Psoas muscle (tissue), 8 donors: ENCODE measurements around the gene GFRA1. TPM values are rescaled to one million over a fixed set of nuclear protein-coding genes. Genes with fewer than 3 reads are reported as not detected.

Source experiments
- ATAC-seq, 4 donors: fragments of 200-7000 bp; cut with Tn5 transposase; one replicate each; pipeline ENCODE4 v1.9.1; 2020; ENCODE audit warnings: moderate library complexity in 3 of 4, mild to moderate bottlenecking in 2 of 4
- DNase-seq, 2 donors: peaks; one replicate each; pipeline ENCODE4 v3.0.0-alpha.2; 2020
- H3K27ac ChIP-seq: fragments of 200-600 bp; one replicate; pipeline ENCODE4 v1.8.0; 2022
- H3K27me3 ChIP-seq, 3 donors: fragments of 200-600 bp in 1 of 3; one replicate each; pipeline versions ENCODE4 v1.6.1 to v1.8.0; 2013 to 2022; ENCODE audit warnings: low read length in 2 of 3, mild to moderate bottlenecking in 2 of 3, moderate library complexity in 1 of 3; ENCODE audit not compliant: insufficient read depth in 3 of 3
- H3K36me3 ChIP-seq, 2 donors: fragments of 200-600 bp in 1 of 2; one replicate each; pipeline versions ENCODE4 v1.6.1 to v1.8.0; 2013 to 2022; ENCODE audit warnings: low read depth in 1 of 2, mild to moderate bottlenecking in 1 of 2, moderate library complexity in 1 of 2; ENCODE audit not compliant: insufficient read depth in 1 of 2
- H3K4me1 ChIP-seq: fragments of 200-600 bp; one replicate; pipeline ENCODE4 v1.8.0; 2022
- H3K4me3 ChIP-seq: fragments of 200-600 bp; one replicate; pipeline ENCODE4 v1.8.0; 2022; ENCODE audit warnings: mild to moderate bottlenecking
- H3K9me3 ChIP-seq: fragments of 200-600 bp; one replicate; pipeline ENCODE4 v1.8.0; 2022
- WGBS, 3 donors: extraction: QIAGEN DNeasy Blood & Tissue Kit; methylation state at CpG; one replicate each; pipeline versions ENCODE4 v1.1.6 to v1.1.7; 2013; 5-methylcytosine and 5-hydroxymethylcytosine counted together
- intact Hi-C, 2 donors: fragments of 100-400 bp; cut with DNase I; formaldehyde crosslinking; loops; one replicate each; pipeline versions ENCODE4 v1.11.0 to v1.14.2; 2022
- polyA plus RNA-seq, 3 donors: library from polyadenylated mRNA; stranded (reverse); fragments of 200-250 nt; gene quantifications; one replicate each; pipeline ENCODE4 v1.2.3, GENCODE V29; 2013
- total RNA-seq, 4 donors: library from RNA; stranded (reverse); fragmentation: NEBNext Ultra II Directional in 2 of 4; extraction: Animal tissue kit (Norgen Biotek cat#: 25700) in 2 of 4; gene quantifications; one replicate each; pipeline versions ENCODE4 v1.2.1 to v1.2.4, GENCODE V29; 2021 to 2023
- TF ChIP-seq, protein P1 (sequence below): fragments of 200-600 bp; IDR thresholded peaks from one replicate; pipeline ENCODE4 v1.8.0; 2022; ENCODE audit warnings: antibody characterized with exemption
- donor health status: healthy with polysubstance abuse.
- donor health status: DM: no; HTN: no; CAD: no; lungs with moderate emphysema.
- donor health status: Bipolar disorder and iron deficiency.
- donor health status: healthy.
- donor health status: DM: yes; HTN: yes; CAD: no.
- donor health status: DM: no; HTN: no; CAD: no.
- donor health status: DM: no; HTN: no; CAD: no.
- donor health status: DM: yes; HTN: yes; CAD: no.

Gene GFRA1
- total and polyA plus RNA-seq, 7 donors = 4.6 to 12.1 (median 7.1) TPM

DNA sequence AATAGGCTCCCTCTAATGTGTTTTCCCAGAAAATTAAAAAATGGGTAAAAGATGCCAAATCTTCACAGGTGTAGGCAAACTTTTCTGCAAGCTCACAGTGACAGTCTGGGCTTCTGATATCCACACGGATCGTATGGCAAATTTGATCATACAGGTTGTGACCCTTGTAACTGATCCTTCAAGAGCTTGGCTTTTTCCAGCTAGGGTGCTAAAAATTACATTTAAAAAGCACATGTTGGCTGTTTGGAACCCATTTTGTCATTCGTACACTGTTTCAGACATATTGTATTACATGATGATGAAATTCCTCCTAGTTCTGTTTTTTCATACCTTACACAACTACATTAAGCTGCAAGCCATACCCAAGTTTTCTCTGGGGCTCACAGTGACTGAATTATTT lies 138.7 kb downstream of the GFRA1 start:
- H3K27me3 ChIP-seq = no peaks in the 10 kb centered on the region
- H3K36me3 ChIP-seq = no peaks in the 10 kb centered on the region
- no peak overlapping the region for H3K4me3 ChIP-seq
- H3K4me1 ChIP-seq = no peaks in the 10 kb centered on the region
- no peak for DNase-seq
- 26 to 36% (median 28%) methylated on average over 3 of the region's 3 CpGs for WGBS, 3 donors
- no peaks in the 10 kb centered on the region for H3K9me3 ChIP-seq
- no peak overlapping the region for H3K27ac ChIP-seq
- TF ChIP-seq, protein P1, sequence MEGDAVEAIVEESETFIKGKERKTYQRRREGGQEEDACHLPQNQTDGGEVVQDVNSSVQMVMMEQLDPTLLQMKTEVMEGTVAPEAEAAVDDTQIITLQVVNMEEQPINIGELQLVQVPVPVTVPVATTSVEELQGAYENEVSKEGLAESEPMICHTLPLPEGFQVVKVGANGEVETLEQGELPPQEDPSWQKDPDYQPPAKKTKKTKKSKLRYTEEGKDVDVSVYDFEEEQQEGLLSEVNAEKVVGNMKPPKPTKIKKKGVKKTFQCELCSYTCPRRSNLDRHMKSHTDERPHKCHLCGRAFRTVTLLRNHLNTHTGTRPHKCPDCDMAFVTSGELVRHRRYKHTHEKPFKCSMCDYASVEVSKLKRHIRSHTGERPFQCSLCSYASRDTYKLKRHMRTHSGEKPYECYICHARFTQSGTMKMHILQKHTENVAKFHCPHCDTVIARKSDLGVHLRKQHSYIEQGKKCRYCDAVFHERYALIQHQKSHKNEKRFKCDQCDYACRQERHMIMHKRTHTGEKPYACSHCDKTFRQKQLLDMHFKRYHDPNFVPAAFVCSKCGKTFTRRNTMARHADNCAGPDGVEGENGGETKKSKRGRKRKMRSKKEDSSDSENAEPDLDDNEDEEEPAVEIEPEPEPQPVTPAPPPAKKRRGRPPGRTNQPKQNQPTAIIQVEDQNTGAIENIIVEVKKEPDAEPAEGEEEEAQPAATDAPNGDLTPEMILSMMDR = no peak
- no peak for ATAC-seq
- intact Hi-C loops = no loop called here

DNA sequence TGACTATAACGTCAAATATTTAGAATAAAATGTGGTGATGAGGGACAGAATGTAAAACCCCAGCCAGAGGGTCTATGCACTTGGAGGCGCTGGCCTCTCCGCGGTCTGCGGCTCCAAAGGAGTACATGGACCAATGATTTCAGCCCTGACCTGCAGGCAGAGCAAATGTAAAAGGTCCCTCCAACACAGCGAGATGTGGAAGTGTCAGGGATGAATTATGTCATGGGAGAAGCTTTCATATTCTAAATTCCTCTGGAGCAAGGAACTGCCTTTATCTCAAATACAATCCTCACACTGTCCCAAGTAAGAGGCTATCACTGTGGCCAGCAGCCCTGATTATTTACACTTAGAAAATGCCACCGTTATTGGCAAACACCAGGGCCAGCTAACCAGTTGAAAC lies 139.4 kb downstream of the GFRA1 start:
- Histone ChIP-seq H3K27me3 (no peaks in the 10 kb centered on the region), H3K4me1 (no peaks in the 10 kb centered on the region), H3K27ac (no peak overlapping the region), H3K36me3 (no peaks in the 10 kb centered on the region), H3K9me3 (no peaks in the 10 kb centered on the region), H3K4me3 (no peak overlapping the region)
- TF ChIP-seq, protein P1 = no peak
- 53 to 64% (median 61%) methylated on average over 7 of the region's 7 CpGs for WGBS, 3 donors
- ATAC-seq = no peak
- DNase-seq = no peak
- intact Hi-C loops = no loop called here

DNA sequence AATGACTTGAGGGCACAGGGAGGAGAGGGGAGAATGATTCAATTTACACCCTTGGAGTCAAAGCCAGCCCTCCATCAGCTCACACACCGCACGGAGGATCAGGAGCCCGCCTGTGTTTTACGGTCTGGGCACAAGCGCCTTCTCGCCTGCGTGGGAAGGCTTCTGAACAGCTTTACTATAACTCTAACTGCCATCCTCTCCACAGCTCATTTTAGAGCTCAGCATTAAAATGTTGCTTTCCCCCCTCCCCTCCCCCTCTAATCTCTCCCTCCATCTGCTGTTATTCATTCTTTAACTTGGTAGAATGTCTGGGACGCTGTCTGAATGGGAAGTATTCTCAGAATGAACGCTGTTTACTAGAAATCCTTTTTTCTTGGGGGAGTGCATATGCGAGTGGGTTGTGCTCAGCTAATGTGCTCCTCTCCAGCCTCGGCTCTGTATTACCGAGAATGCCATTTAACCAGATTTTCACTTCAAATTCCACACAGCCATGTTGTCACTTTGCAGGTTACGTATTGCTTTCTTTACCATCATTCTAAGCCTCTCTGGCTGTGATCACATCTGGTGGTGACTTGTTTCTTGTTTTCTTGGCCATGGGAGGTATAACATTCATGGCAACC lies 140.1 kb downstream of the GFRA1 start:
- WGBS, 3 donors = 50 to 61% (median 60%) methylated on average over 13 of the region's 13 CpGs
- no peaks in the 10 kb centered on the region for H3K36me3 ChIP-seq
- intact Hi-C loops = no loop called here
- DNase-seq (no peak), ATAC-seq (no peak)
- no peak overlapping the region for H3K4me3 ChIP-seq
- no peak overlapping the region for H3K27ac ChIP-seq
- H3K27me3 ChIP-seq = no peaks in the 10 kb centered on the region
- H3K9me3 ChIP-seq = no peaks in the 10 kb centered on the region
- no peaks in the 10 kb centered on the region for H3K4me1 ChIP-seq
- TF ChIP-seq, protein P1 = no peak

DNA sequence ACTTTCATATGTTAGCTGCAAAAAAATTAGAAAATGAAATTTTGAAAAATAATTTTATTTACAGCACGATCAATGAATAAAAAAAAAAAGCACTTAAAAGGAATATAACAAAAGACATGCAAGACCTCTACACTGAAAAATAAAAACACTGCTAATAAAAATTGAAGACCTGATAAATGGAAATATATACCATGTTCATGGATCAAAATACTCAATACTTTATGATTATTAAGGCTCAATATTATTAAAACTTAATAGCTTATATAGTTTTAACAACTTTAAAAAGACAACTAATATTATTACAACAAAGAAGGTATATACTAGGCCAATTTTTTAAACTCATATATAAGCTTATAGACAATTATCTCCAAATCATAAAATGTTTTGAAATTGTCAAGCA lies 143.0 kb downstream of the GFRA1 start:
- H3K36me3 ChIP-seq = no peaks in the 10 kb centered on the region
- TF ChIP-seq, protein P1 = no peak
- DNase-seq (no peak), ATAC-seq (no peak)
- H3K4me3 ChIP-seq = no peak overlapping the region
- intact Hi-C loops = no loop called here
- H3K27ac ChIP-seq = no peak overlapping the region
- WGBS, 3 donors = 55 to 98% (median 93%) methylated on average over 1 of the region's 1 CpG
- H3K27me3 ChIP-seq = no peaks in the 10 kb centered on the region
- no peaks in the 10 kb centered on the region for H3K4me1 ChIP-seq
- H3K9me3 ChIP-seq = no peaks in the 10 kb centered on the region
